WI38 (cell line): ENCODE results near the gene MAP3K14.

Experiments used
- H3K4me3 ChIP-seq: 2 replicates; pipeline ENCODE4 v1.5.1; 2011; ENCODE audit warnings: low read depth, mild to moderate bottlenecking, control low read depth, low read length
- CTCF ChIP-seq: IDR thresholded peaks from 2 replicates; pipeline ENCODE4 v1.5.1; 2012; ENCODE audit warnings: low read depth, mild to moderate bottlenecking, control low read depth, low read length

The MAP3K14 gene

GRCh38 chr17:45296003-45296832 lies 20.6 kb downstream of the MAP3K14 start:
- no peak for TF ChIP-seq CTCF
- no peak overlapping the region for H3K4me3 ChIP-seq

GRCh38 chr17:45294506-45294905 lies 22.3 kb downstream of the MAP3K14 start:
- no peak for TF ChIP-seq CTCF
- H3K4me3 ChIP-seq: no peak overlapping the region

- no peak overlapping the region for H3K4me3 ChIP-seq
- no peak for TF ChIP-seq CTCF
Measured at GRCh38 chr17:45293413-45294211, 23.2 kb downstream of the MAP3K14 start.

- TF ChIP-seq CTCF: no peak
- no peak overlapping the region for H3K4me3 ChIP-seq
Measured at GRCh38 chr17:45292696-45293412, 24.0 kb downstream of the MAP3K14 start.

GRCh38 chr17:45291171-45291805 lies 25.5 kb downstream of the MAP3K14 start:
- no peak overlapping the region for H3K4me3 ChIP-seq
- TF ChIP-seq CTCF: no peak

- no peak for TF ChIP-seq CTCF
- H3K4me3 ChIP-seq: no peak overlapping the region
Measured at GRCh38 chr17:45290269-45290765, 26.5 kb downstream of the MAP3K14 start.
